Measurements from ENCODE around the gene ADCY3. TPM values are rescaled to one million over a fixed set of nuclear protein-coding genes. Genes with fewer than 3 reads are reported as not detected.

ADCY3 gene
- total and polyA plus RNA-seq, 10 of the 15 experiments (the other 5 are each of a cell fraction or from before 2014, with no cell fraction given), result 2.8 to 102 (median 50.4) TPM

GRCh38 chr2:24898122-24899109, 21.6 kb downstream of the ADCY3 start:
- DNase-seq (ENCODE audit: low read depth, low spot score), result no peak
- H4K20me1 ChIP-seq (ENCODE audit: control insufficient read depth, insufficient read depth), result no peaks in the 10 kb centered on the region
- intact Hi-C loops (cut with micrococcal nuclease; ENCODE audit: unreplicated experiment) (no loop called here), in situ Hi-C loops (cut with MboI) (no loop called here)
- no peak for FAIRE-seq
- no peak overlapping the region for H3K27ac ChIP-seq (ENCODE audit: control insufficient read depth, insufficient read depth)
- SMC1A ChIA-PET (ENCODE audit: uncharacterized antibody, unreplicated experiment), result no interaction called here
- RAD21 ChIA-PET (ENCODE audit: unreplicated experiment), result no interaction called here
- 98% methylated on average over 30 of the region's 30 CpGs for WGBS (ENCODE audit: insufficient coverage, insufficient replicate concordance, low lambda C conversion rate, missing lambda C conversion rate)
- CTCF ChIA-PET, result no interaction called here
- no peaks in the 10 kb centered on the region for H3K79me2 ChIP-seq (ENCODE audit: control insufficient read depth, insufficient read depth, low read length)
- TF ChIP-seq PKNOX1 (IDR thresholded peaks at IDR 0.05) (no peak), CHD2 (IDR thresholded peaks at IDR 0.05; ENCODE audit: borderline replicate concordance, low read depth, low read length) (no peak), GABPA (IDR thresholded peaks at IDR 0.05; ENCODE audit: low read depth) (no peak), POLR2AphosphoS5 (IDR thresholded peaks at IDR 0.05; ENCODE audit: low read length) (no peak), ZNF24 (IDR thresholded peaks at IDR 0.05) (no peak), FOS (IDR thresholded peaks at IDR 0.05; ENCODE audit: borderline replicate concordance, extremely low read depth, insufficient read length) (no peak), IKZF1 (conservative IDR thresholded peaks at IDR 0.05) (no peak), RELB (IDR thresholded peaks at IDR 0.05; ENCODE audit: low read depth) (no peak)
- TF ChIP-seq, protein P1, sequence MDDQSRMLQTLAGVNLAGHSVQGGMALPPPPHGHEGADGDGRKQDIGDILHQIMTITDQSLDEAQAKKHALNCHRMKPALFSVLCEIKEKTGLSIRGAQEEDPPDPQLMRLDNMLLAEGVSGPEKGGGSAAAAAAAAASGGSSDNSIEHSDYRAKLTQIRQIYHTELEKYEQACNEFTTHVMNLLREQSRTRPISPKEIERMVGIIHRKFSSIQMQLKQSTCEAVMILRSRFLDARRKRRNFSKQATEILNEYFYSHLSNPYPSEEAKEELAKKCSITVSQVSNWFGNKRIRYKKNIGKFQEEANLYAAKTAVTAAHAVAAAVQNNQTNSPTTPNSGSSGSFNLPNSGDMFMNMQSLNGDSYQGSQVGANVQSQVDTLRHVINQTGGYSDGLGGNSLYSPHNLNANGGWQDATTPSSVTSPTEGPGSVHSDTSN (IDR thresholded peaks at IDR 0.05; ENCODE audit: insufficient replicate concordance, low read depth, low read length), result no peak
- H3K4me3 ChIP-seq, result no peak overlapping the region
- no peaks in the 10 kb centered on the region for H3K4me1 ChIP-seq (ENCODE audit: control insufficient read depth, insufficient read depth, low read length)
- no peak overlapping the region for H2AFZ ChIP-seq (ENCODE audit: control insufficient read depth, low read depth, low read length)
- BruUV-seq (replicated peaks), result no TSS peak
- peaks cover 15% of the 10 kb centered on the region for H3K9me3 ChIP-seq (replicated peaks; ENCODE audit: control insufficient read depth, insufficient read depth, low read length)
- no peak overlapping the region for H3K9ac ChIP-seq (ENCODE audit: control insufficient read depth, insufficient read depth, low read length)
- H3K4me2 ChIP-seq (ENCODE audit: control insufficient read depth, insufficient read depth), result no peak overlapping the region
- H3K36me3 ChIP-seq (ENCODE audit: control insufficient read depth in 2 of 2, insufficient read depth in 2 of 2, low read length in 1 of 2), result peaks cover 17 to 24% of the 10 kb centered on the region in 2 experiments
- POLR2A ChIA-PET, result interaction anchor here (0.6 kb wide), 1 partner anchor 66 kb away, joined by 3 read pairs; no protein-coding TSS in a partner anchor
- H3K27me3 ChIP-seq (replicated peaks in 1 of 2; ENCODE audit: control insufficient read depth in 2 of 2, insufficient read depth in 2 of 2, low read length in 1 of 2), result no peaks in the 10 kb centered on the region
- no peak for ATAC-seq
